ENCODE results near the gene ZNF326. TPM values are rescaled to one million over a fixed set of nuclear protein-coding genes. Genes with fewer than 3 reads are reported as not detected.
A peak's percentile ranks its signal among the peaks of the same experiment; 100 is the strongest.
"Not testable (repeated sequence)": the region's sequence is repeated elsewhere in the genome, so short reads cannot be mapped to it uniquely, and the experiment has no call there.

Gene ZNF326
- total RNA-seq, 2 donors from 2014 or later: 24.1 to 28.7 TPM

DNA sequence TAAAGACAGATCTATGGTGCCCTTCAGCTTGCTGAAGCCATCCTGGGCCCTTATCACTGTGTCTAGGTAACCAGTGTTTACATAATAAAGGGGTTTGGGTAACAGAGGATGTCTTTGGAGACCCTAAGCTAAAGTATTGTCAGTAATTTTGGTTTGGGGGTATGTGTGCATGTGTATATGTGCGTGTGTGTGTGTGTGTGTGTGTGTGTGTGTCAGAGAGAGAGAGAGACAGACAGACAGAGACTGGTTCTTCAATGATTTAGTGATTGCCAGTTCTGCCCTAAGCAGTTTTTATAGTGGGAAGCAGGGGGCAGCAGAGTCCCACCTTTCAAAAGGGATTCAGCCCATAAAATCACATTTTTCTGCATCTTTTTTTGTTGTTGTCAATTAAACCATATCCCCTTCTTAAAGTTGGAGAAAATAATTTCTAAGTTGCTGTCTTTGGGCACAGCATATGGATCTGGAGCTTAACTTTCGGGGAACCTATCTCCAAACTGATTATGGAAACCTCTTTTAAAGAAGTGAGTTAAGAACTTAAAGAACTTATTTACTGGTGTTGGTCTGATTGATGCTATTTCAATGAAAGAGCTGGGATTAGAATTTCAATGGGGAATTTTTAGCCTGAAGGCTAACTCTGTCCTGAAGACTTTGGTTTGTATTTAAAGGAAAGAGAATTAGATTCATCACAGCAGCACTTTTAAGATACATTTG is 51.1 kb downstream of the ZNF326 start:
- ATAC-seq (no peak), DNase-seq (no peak)
- 22 to 37% methylated on average over 2 of the region's 2 CpGs for WGBS, 2 donors
- H3K4me1 ChIP-seq: no peaks in the 10 kb centered on the region
- H3K4me3 ChIP-seq: no peak overlapping the region
- no peaks in the 10 kb centered on the region for H3K27me3 ChIP-seq
- no peak overlapping the region for H3K27ac ChIP-seq
- no peaks in the 10 kb centered on the region for H3K9me3 ChIP-seq
- no peak for TF ChIP-seq POLR2A (IDR thresholded peaks at IDR 0.05)
- TF ChIP-seq, protein P1, sequence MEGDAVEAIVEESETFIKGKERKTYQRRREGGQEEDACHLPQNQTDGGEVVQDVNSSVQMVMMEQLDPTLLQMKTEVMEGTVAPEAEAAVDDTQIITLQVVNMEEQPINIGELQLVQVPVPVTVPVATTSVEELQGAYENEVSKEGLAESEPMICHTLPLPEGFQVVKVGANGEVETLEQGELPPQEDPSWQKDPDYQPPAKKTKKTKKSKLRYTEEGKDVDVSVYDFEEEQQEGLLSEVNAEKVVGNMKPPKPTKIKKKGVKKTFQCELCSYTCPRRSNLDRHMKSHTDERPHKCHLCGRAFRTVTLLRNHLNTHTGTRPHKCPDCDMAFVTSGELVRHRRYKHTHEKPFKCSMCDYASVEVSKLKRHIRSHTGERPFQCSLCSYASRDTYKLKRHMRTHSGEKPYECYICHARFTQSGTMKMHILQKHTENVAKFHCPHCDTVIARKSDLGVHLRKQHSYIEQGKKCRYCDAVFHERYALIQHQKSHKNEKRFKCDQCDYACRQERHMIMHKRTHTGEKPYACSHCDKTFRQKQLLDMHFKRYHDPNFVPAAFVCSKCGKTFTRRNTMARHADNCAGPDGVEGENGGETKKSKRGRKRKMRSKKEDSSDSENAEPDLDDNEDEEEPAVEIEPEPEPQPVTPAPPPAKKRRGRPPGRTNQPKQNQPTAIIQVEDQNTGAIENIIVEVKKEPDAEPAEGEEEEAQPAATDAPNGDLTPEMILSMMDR (IDR thresholded peaks at IDR 0.05): peak in 5 of 7 experiments; percentile 21 to 37 (median 23)
- no peaks in the 10 kb centered on the region for H3K36me3 ChIP-seq (replicated peaks in 1 of 2; ENCODE audit: insufficient read depth in 1 of 2, low read depth in 2 of 2)
- intact Hi-C loops (cut with DNase I): no loop called here

DNA sequence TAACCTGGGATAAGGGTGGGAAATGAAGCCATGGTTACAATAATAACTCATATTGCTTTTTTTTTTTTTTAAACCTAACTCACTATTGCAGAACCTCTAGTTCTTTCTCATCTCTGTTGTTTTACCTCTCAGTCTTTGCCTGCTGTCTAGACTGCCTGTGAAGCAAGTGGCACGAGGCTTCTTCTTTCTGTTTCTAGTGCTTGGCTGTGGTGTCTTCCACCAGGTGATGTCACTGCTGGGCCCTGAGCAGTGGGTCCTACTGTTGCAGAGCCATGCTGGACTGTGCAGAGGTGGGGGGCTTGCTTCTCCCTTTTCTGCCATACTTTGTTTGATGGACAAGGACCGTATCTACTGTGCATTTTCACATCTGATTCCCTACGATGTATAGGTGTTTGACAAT is 51.7 kb downstream of the ZNF326 start:
- 73 to 80% methylated on average over 3 of the region's 3 CpGs for WGBS, 2 donors

DNA sequence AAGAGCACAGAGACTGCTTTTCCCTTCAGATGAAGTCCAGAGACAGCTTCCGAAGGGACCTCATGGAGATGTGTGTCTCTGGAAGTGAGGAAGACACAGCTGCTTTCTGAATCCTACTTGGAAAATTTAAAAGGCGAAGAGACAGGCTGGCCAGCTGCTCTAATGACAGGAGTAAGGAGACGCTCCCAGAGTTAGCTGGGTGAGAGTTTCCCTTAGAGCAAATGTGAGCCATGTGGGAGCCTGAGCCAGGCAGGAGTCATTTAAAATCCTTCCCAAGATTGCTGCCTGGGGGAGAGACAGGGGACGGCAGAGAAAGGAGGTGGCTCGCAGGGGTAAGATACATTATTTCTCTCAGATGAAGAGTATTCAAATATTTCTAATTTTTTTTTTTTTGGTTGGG is 53.1 kb downstream of the ZNF326 start:
- Histone ChIP-seq H3K27me3 (no peaks in the 10 kb centered on the region), H3K36me3 (replicated peaks in 1 of 2; ENCODE audit: insufficient read depth in 1 of 2, low read depth in 2 of 2) (no peaks in the 10 kb centered on the region), H3K4me1 (no peaks in the 10 kb centered on the region), H3K4me3 (no peak overlapping the region), H3K27ac (no peak overlapping the region), H3K9me3 (no peaks in the 10 kb centered on the region)
- no peak for DNase-seq
- WGBS, 2 donors: 68 to 69% methylated on average over 5 of the region's 5 CpGs
- TF ChIP-seq, protein P1 (IDR thresholded peaks at IDR 0.05): no peak
- no peak for TF ChIP-seq POLR2A (IDR thresholded peaks at IDR 0.05)
- intact Hi-C loops (cut with DNase I): no loop called here
- ATAC-seq: no peak

More for the DNA sequence above, 51.7 kb downstream of the ZNF326 start:
- intact Hi-C loops (cut with DNase I): no loop called here
- no peaks in the 10 kb centered on the region for H3K4me1 ChIP-seq
- H3K4me3 ChIP-seq: no peak overlapping the region
- H3K9me3 ChIP-seq: no peaks in the 10 kb centered on the region
- no peak overlapping the region for H3K27ac ChIP-seq
- DNase-seq (no peak), ATAC-seq (no peak)
- TF ChIP-seq, protein P1 (IDR thresholded peaks at IDR 0.05): no peak
- H3K27me3 ChIP-seq: no peaks in the 10 kb centered on the region
- no peaks in the 10 kb centered on the region for H3K36me3 ChIP-seq (replicated peaks in 1 of 2; ENCODE audit: insufficient read depth in 1 of 2, low read depth in 2 of 2)

DNA sequence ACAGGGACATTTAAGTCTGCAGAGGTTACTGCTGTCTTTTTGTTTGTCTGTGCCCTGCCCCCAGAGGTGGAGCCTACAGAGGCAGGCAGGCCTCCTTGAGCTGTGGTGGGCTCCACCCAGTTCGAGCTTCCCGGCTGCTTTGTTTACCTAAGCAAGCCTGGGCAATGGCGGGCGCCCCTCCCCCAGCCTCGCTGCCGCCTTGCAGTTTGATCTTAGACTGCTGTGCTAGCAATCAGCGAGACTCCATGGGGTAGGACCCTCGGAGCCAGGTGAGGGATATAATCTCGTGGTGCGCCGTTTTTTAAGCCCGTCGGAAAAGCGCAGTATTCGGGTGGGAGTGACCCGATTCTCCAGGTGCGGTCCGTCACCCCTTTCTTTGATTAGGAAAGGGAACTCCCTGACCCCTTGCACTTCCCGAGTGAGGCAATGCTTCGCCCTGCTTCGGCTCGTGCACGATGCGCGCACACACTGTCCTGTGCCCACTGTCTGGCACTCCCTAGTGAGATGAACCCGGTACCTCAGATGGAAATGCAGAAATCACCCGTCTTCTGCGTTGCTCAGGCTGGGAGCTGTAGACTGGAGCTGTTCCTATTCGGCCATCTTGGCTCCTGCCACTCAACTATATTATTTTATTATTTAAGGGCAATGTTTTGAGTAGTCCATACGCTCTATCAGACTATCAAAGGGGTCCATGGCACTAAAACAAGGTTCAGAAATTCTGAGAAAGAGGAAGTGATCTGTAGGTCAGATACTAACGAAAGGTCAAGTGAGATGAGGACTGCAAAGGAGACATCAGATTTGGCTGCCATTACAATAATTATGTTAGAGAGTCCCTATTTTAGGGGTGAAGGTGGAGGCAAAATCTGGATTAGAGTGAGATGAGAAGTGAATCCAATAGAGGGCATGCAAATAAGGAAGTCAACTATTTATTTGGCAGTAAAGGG is 68.1 kb downstream of the ZNF326 start:
- 82 to 90% methylated on average over 22 to 28 of the region's 31 CpGs for WGBS, 2 donors
- H3K4me1 ChIP-seq; ATAC-seq; H3K4me3 ChIP-seq; H3K9me3 ChIP-seq; H3K27ac ChIP-seq; H3K36me3 ChIP-seq (replicated peaks in 1 of 2; ENCODE audit: insufficient read depth in 1 of 2, low read depth in 2 of 2); DNase-seq; intact Hi-C loops (cut with DNase I); H3K27me3 ChIP-seq: not testable (repeated sequence)

DNA sequence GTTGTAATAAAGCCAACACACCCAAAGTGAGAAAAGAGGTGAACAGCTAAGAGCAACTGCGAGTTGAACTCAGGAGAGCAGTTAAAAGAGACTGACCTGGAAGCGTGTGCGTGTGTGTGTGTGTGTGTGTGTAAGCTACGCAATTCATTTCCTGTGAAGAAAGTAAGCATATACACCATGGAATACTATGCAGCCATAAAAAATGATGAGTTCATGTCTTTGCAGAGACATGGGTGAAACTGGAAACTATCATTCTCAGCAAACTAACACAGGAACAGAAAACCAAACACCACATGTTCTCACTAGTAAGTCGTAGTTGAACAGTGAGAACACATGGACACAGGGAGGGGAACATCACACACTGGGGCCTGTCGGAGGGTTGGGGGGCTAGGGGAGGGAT is 69.2 kb downstream of the ZNF326 start:
- H3K36me3 ChIP-seq (replicated peaks in 1 of 2; ENCODE audit: insufficient read depth in 1 of 2, low read depth in 2 of 2); H3K4me1 ChIP-seq; DNase-seq; H3K9me3 ChIP-seq; H3K4me3 ChIP-seq; H3K27ac ChIP-seq; intact Hi-C loops (cut with DNase I); ATAC-seq; H3K27me3 ChIP-seq: not testable (repeated sequence)
- 68 to 73% methylated on average over 6 of the region's 6 CpGs for WGBS, 2 donors
